ENCODE measurements around the gene SLC5A10. TPM values are rescaled to one million over a fixed set of nuclear protein-coding genes. Genes with fewer than 3 reads are reported as not detected.

Gene SLC5A10
- total and polyA plus RNA-seq, 5 donors = 0.17 to 2.3 (median 0.61) TPM

DNA sequence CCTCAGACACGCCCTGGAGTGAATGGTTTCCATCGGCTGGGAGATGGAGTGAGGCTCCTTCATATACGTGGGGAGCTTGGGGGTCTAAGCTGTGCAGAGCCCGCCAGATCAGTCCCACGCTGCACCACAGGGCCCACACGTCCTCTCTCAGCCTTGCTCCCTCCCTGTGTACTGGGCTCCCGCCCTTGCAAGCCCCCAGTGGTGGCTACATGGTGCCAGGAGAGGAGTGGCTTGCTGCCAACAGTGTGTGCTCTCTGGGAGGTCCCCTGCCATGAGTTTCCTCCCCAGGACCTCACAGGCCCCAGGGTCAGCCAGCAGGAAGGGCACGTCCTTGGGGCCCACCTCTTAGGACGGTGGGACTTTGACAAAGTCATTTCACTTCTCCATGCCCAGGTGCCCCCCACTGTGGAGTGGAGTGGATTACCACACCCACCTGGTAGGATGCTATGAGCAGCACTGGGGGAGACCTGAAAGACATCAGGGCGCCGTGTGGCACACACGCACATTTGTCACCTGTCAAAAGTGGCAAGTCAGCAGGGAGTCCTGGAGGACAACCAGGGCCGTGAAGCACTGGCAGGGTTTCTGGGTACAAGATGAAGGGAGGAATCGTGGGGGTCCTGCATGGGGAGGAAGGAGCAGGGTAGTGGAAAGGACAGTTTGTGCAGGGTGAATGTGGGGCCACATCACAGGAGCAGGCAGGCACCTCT lies 13.7 kb downstream of the SLC5A10 start:
- Histone ChIP-seq H3K4me3 (ENCODE audit: low read length) (no peak overlapping the region), H3K27me3 (ENCODE audit: control insufficient read depth, insufficient read depth) (no peaks in the 10 kb centered on the region), H3K9me3 (ENCODE audit: control insufficient read depth, low read length) (no peaks in the 10 kb centered on the region), H3K27ac (ENCODE audit: low read length) (no peak overlapping the region), H3K4me1 (ENCODE audit: control insufficient read depth, insufficient read depth, low read length) (no peaks in the 10 kb centered on the region)
- ATAC-seq (no peak), DNase-seq (peak in 2 of 3 donors; percentile 46 to 60)
- intact Hi-C loops (cut with DNase I) = no loop called here
- 75% methylated on average over 14 of the region's 14 CpGs for WGBS

- 52% methylated on average over 19 of the region's 19 CpGs for WGBS
- no peaks in the 10 kb centered on the region for H3K9me3 ChIP-seq (ENCODE audit: control insufficient read depth, low read length)
- no peaks in the 10 kb centered on the region for H3K4me1 ChIP-seq (ENCODE audit: control insufficient read depth, insufficient read depth, low read length)
- H3K27me3 ChIP-seq (ENCODE audit: control insufficient read depth, insufficient read depth) = no peaks in the 10 kb centered on the region
- DNase-seq = peak in 2 of 3 donors; percentile 71 to 75
- ATAC-seq = peak; percentile 8 to 28
- H3K4me3 ChIP-seq (ENCODE audit: low read length) = no peak overlapping the region
- intact Hi-C loops (cut with DNase I) = no loop called here
- H3K27ac ChIP-seq (ENCODE audit: low read length) = peak overlapping the region; percentile 22
Observed at GRCh38 chr17:18966831-18967624, 15.1 kb downstream of the SLC5A10 start.

- intact Hi-C loops (cut with DNase I) = no loop called here
- WGBS = 62% methylated on average over 4 of the region's 4 CpGs
- Histone ChIP-seq H3K4me1 (ENCODE audit: control insufficient read depth, insufficient read depth, low read length) (no peaks in the 10 kb centered on the region), H3K27me3 (ENCODE audit: control insufficient read depth, insufficient read depth) (no peaks in the 10 kb centered on the region), H3K27ac (ENCODE audit: low read length) (no peak overlapping the region), H3K9me3 (ENCODE audit: control insufficient read depth, low read length) (no peaks in the 10 kb centered on the region), H3K4me3 (ENCODE audit: low read length) (no peak overlapping the region)
- no peak for ATAC-seq
- peak in 2 of 3 donors; percentile 7 to 44 for DNase-seq
Observed at GRCh38 chr17:18967916-18968315, 16.0 kb downstream of the SLC5A10 start.

GRCh38 chr17:18968345-18968744 lies 16.4 kb downstream of the SLC5A10 start:
- intact Hi-C loops (cut with DNase I) = no loop called here
- H3K4me1 ChIP-seq (ENCODE audit: control insufficient read depth, insufficient read depth, low read length) = no peaks in the 10 kb centered on the region
- no peaks in the 10 kb centered on the region for H3K9me3 ChIP-seq (ENCODE audit: control insufficient read depth, low read length)
- ATAC-seq (no peak), DNase-seq (peak in 2 of 3 donors; percentile 7 to 40)
- H3K27ac ChIP-seq (ENCODE audit: low read length) = no peak overlapping the region
- 74% methylated on average over 4 of the region's 4 CpGs for WGBS
- H3K27me3 ChIP-seq (ENCODE audit: control insufficient read depth, insufficient read depth) = no peaks in the 10 kb centered on the region
- H3K4me3 ChIP-seq (ENCODE audit: low read length) = no peak overlapping the region

DNA sequence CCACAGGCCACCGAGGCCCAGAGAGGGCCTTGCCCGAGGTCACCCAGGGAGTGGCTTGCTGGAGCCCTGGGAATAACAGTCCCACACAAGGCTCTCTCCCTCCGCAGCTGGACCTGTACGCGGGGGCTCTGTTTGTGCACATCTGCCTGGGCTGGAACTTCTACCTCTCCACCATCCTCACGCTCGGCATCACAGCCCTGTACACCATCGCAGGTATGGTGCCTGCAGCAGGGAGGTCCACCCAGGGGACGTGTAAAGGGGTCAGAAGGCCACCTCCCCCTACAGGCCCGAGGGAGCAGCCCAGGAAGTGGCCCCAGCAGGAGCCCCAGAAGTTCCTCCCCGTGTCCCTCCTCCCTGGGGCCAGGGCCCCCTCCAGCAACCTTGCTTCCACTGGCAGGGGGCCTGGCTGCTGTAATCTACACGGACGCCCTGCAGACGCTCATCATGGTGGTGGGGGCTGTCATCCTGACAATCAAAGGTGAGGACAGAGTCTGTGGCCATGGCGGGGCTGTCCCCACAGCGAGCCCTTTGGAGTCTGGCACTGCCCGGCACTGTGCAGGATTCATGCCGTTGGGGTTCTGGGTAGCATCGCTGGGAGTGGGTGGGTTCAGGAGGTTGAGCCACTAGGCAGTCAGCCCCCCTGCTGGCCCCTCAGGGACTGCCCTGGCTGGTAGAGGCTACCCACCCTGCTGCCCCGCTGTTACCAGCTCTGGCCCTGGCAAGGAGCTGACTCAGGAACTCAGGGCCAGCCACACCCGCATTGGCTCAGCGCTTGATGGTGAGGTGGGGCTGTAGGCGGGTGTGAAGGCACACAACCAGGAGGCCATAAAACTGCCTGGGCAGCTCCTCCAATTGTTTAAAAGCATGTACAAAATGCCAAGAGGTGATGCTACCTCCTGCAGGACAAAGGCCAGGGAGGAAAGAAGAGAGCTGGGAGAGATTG lies 17.3 kb downstream of the SLC5A10 start:
- Histone ChIP-seq H3K27me3 (ENCODE audit: control insufficient read depth, insufficient read depth) (no peaks in the 10 kb centered on the region), H3K4me1 (ENCODE audit: control insufficient read depth, insufficient read depth, low read length) (no peaks in the 10 kb centered on the region), H3K27ac (ENCODE audit: low read length) (no peak overlapping the region), H3K9me3 (ENCODE audit: control insufficient read depth, low read length) (no peaks in the 10 kb centered on the region), H3K4me3 (ENCODE audit: low read length) (no peak overlapping the region)
- ATAC-seq = peak; percentile 31 to 42
- DNase-seq = no peak
- intact Hi-C loops (cut with DNase I) = no loop called here
- 75% methylated on average over 23 of the region's 23 CpGs for WGBS

- WGBS = 89% methylated on average over 28 of the region's 28 CpGs
- Histone ChIP-seq H3K27me3 (ENCODE audit: control insufficient read depth, insufficient read depth) (no peaks in the 10 kb centered on the region), H3K27ac (ENCODE audit: low read length) (no peak overlapping the region), H3K4me1 (ENCODE audit: control insufficient read depth, insufficient read depth, low read length) (no peaks in the 10 kb centered on the region), H3K4me3 (ENCODE audit: low read length) (no peak overlapping the region), H3K9me3 (ENCODE audit: control insufficient read depth, low read length) (no peaks in the 10 kb centered on the region)
- no peak for ATAC-seq
- intact Hi-C loops (cut with DNase I) = no loop called here
- DNase-seq = no peak
Observed at GRCh38 chr17:18970582-18971480, 18.9 kb downstream of the SLC5A10 start.

- intact Hi-C loops (cut with DNase I) = no loop called here
Observed at GRCh38 chr17:18971801-18972200, 19.8 kb downstream of the SLC5A10 start.

GRCh38 chr17:18974407-18975149 lies 22.6 kb downstream of the SLC5A10 start:
- no peaks in the 10 kb centered on the region for H3K9me3 ChIP-seq (ENCODE audit: control insufficient read depth, low read length)
- no peaks in the 10 kb centered on the region for H3K27me3 ChIP-seq (ENCODE audit: control insufficient read depth, insufficient read depth)
- H3K4me1 ChIP-seq (ENCODE audit: control insufficient read depth, insufficient read depth, low read length) = no peaks in the 10 kb centered on the region
- H3K27ac ChIP-seq (ENCODE audit: low read length) = no peak overlapping the region
- no peak overlapping the region for H3K4me3 ChIP-seq (ENCODE audit: low read length)
- WGBS = 85% methylated on average over 10 of the region's 10 CpGs
- DNase-seq (peak in 2 of 3 donors; percentile 30 to 47), ATAC-seq (no peak)
- intact Hi-C loops (cut with DNase I) = no loop called here

More at GRCh38 chr17:18971801-18972200, 19.8 kb downstream of the SLC5A10 start:
- no peaks in the 10 kb centered on the region for H3K27me3 ChIP-seq (ENCODE audit: control insufficient read depth, insufficient read depth)
- no peaks in the 10 kb centered on the region for H3K9me3 ChIP-seq (ENCODE audit: control insufficient read depth, low read length)
- no peaks in the 10 kb centered on the region for H3K4me1 ChIP-seq (ENCODE audit: control insufficient read depth, insufficient read depth, low read length)
- ATAC-seq (no peak), DNase-seq (peak in 1 of 3 donors; percentile 29)
- H3K27ac ChIP-seq (ENCODE audit: low read length) = no peak overlapping the region
- no peak overlapping the region for H3K4me3 ChIP-seq (ENCODE audit: low read length)
- WGBS = 97% methylated on average over 7 of the region's 7 CpGs

- Histone ChIP-seq H3K27ac (ENCODE audit: low read length) (no peak overlapping the region), H3K4me3 (ENCODE audit: low read length) (no peak overlapping the region), H3K4me1 (ENCODE audit: control insufficient read depth, insufficient read depth, low read length) (no peaks in the 10 kb centered on the region), H3K9me3 (ENCODE audit: control insufficient read depth, low read length) (no peaks in the 10 kb centered on the region), H3K27me3 (ENCODE audit: control insufficient read depth, insufficient read depth) (no peaks in the 10 kb centered on the region)
- 95% methylated on average over 13 of the region's 13 CpGs for WGBS
- DNase-seq (peak in 1 of 3 donors; percentile 12), ATAC-seq (no peak)
- intact Hi-C loops (cut with DNase I) = no loop called here
Observed at GRCh38 chr17:18975597-18975996, 23.6 kb downstream of the SLC5A10 start.
